DND-41 (cell line): Measurements from ENCODE around the gene DCLK1.

ENCODE experiments used
- ATAC-seq: fragments of 200-7000 bp; cut with Tn5 transposase; 3 replicates; pipeline ENCODE4 v1.9.1; 2021; ENCODE audit warnings: low read depth; ENCODE audit not compliant: insufficient read depth
- DNase-seq: peaks from one replicate; pipeline ENCODE4 v3.0.0-alpha.2; 2020
- H2AFZ ChIP-seq: 2 replicates; pipeline ENCODE4 v1.6.0; 2012; ENCODE audit warnings: low read depth, low read length
- H3K27ac ChIP-seq: 2 replicates; pipeline ENCODE4 v1.5.1; 2012; ENCODE audit warnings: low read length, inconsistent platforms
- H3K27me3 ChIP-seq: fragments of 200-600 bp; sonication (generic); 2 replicates; pipeline ENCODE4 v1.6.0; 2012; ENCODE audit warnings: low read length, mild to moderate bottlenecking, inconsistent platforms; ENCODE audit not compliant: insufficient read depth, poor library complexity
- H3K36me3 ChIP-seq: 2 replicates; pipeline ENCODE4 v1.5.1; 2012; ENCODE audit warnings: low read length, inconsistent platforms; ENCODE audit not compliant: insufficient read depth
- H3K4me1 ChIP-seq: 2 replicates; pipeline ENCODE4 v1.5.1; 2012; ENCODE audit warnings: mild to moderate bottlenecking, low read length; ENCODE audit not compliant: insufficient read depth
- H3K4me2 ChIP-seq: 2 replicates; pipeline ENCODE4 v1.6.0; 2012; ENCODE audit warnings: mild to moderate bottlenecking, moderate library complexity, low read length, inconsistent platforms; ENCODE audit not compliant: insufficient read depth
- H3K4me3 ChIP-seq, 2 experiments: fragments of 200-600 bp in 1 of 2; shearing (Covaris generic) in 1 of 2; 2 replicates each; pipeline ENCODE4 v1.5.1; 2012 to 2016; ENCODE audit warnings: inconsistent platforms in 2 of 2, low read length in 2 of 2, mild to moderate bottlenecking in 2 of 2, low read depth in 1 of 2, moderate library complexity in 1 of 2
- H3K79me2 ChIP-seq: 2 replicates; pipeline ENCODE4 v1.6.0; 2012; ENCODE audit warnings: low read length, inconsistent platforms; ENCODE audit not compliant: insufficient read depth
- H3K9ac ChIP-seq: 2 replicates; pipeline ENCODE4 v1.6.0; 2012; ENCODE audit warnings: low read depth, mild to moderate bottlenecking, inconsistent platforms, low read length, moderate library complexity
- H3K9me3 ChIP-seq: 2 replicates; pipeline ENCODE4 v1.5.1; 2012; ENCODE audit warnings: low read length, moderate library complexity, mild to moderate bottlenecking, inconsistent platforms; ENCODE audit not compliant: insufficient read depth, severe bottlenecking
- H4K20me1 ChIP-seq: 2 replicates; pipeline ENCODE4 v1.6.0; 2012; ENCODE audit warnings: low read length; ENCODE audit not compliant: insufficient read depth
- CTCF ChIP-seq: IDR thresholded peaks from 2 replicates; pipeline ENCODE4 v1.5.1; 2012; ENCODE audit warnings: borderline replicate concordance, low read length, moderate library complexity, mild to moderate bottlenecking; ENCODE audit not compliant: poor library complexity, severe bottlenecking; ENCODE audit errors: extremely low read depth
- EZH2 ChIP-seq: IDR thresholded peaks from 3 replicates; pipeline ENCODE4 v1.6.1; 2012; ENCODE audit warnings: borderline replicate concordance, low read depth, mild to moderate bottlenecking, moderate library complexity, low read length, inconsistent platforms; ENCODE audit not compliant: severe bottlenecking

The DCLK1 gene

GRCh38 chr13:35765366-35765765 lies 365.8 kb downstream of the DCLK1 start:
- Histone ChIP-seq H3K27me3 (no peaks in the 10 kb centered on the region), H3K36me3 (no peaks in the 10 kb centered on the region), H2AFZ (no peak overlapping the region), H3K27ac (no peak overlapping the region), H3K9me3 (peaks cover 15% of the 10 kb centered on the region), H3K79me2 (no peaks in the 10 kb centered on the region), H3K4me3 (no peak overlapping the region), H3K9ac (no peak overlapping the region), H3K4me2 (no peak overlapping the region), H3K4me1 (no peaks in the 10 kb centered on the region), H4K20me1 (no peaks in the 10 kb centered on the region)
- DNase-seq (no peak), ATAC-seq (no peak)
- TF ChIP-seq EZH2 (no peak), CTCF (no peak)

GRCh38 chr13:35764326-35765015 lies 366.7 kb downstream of the DCLK1 start:
- peaks cover 15% of the 10 kb centered on the region for H3K9me3 ChIP-seq
- H3K27me3 ChIP-seq = no peaks in the 10 kb centered on the region
- TF ChIP-seq CTCF = no peak
- TF ChIP-seq EZH2 = no peak
- ATAC-seq (no peak), DNase-seq (no peak)
- no peak overlapping the region for H3K9ac ChIP-seq
- H2AFZ ChIP-seq = no peak overlapping the region
- H3K4me2 ChIP-seq = no peak overlapping the region
- H3K36me3 ChIP-seq = no peaks in the 10 kb centered on the region
- H4K20me1 ChIP-seq = no peaks in the 10 kb centered on the region
- no peaks in the 10 kb centered on the region for H3K4me1 ChIP-seq
- H3K4me3 ChIP-seq = no peak overlapping the region
- no peaks in the 10 kb centered on the region for H3K79me2 ChIP-seq
- H3K27ac ChIP-seq = no peak overlapping the region

- no peaks in the 10 kb centered on the region for H3K79me2 ChIP-seq
- no peaks in the 10 kb centered on the region for H3K27me3 ChIP-seq
- no peak overlapping the region for H3K27ac ChIP-seq
- no peaks in the 10 kb centered on the region for H3K36me3 ChIP-seq
- DNase-seq (no peak), ATAC-seq (no peak)
- H3K4me2 ChIP-seq = no peak overlapping the region
- H3K9ac ChIP-seq = no peak overlapping the region
- H2AFZ ChIP-seq = no peak overlapping the region
- no peaks in the 10 kb centered on the region for H4K20me1 ChIP-seq
- no peak overlapping the region for H3K4me3 ChIP-seq
- H3K4me1 ChIP-seq = no peaks in the 10 kb centered on the region
- peaks cover 15% of the 10 kb centered on the region for H3K9me3 ChIP-seq
- TF ChIP-seq CTCF (no peak), EZH2 (no peak)
These were observed 367.4 kb downstream of the DCLK1 start for GRCh38 chr13:35763782-35764123.
